Stimulated activated naive CD8-positive, alpha-beta T cell treated with anti-CD3 and anti-CD28 coated beads, Interleukin-15, amount 100 ng/mL, for 72 hours (primary cell): ENCODE measurements around the gene RGCC.
A peak's percentile ranks its signal among the peaks of the same experiment; 100 is the strongest.
"Not testable (repeated sequence)": the region's sequence is repeated elsewhere in the genome, so short reads cannot be mapped to it uniquely, and the experiment has no call there.

Source experiments
- ATAC-seq: fragments of 150-1000 bp; cut with Tn5 transposase; 2 replicates; pipeline ENCODE4 v1.10.0; 2021; ENCODE audit warnings: mild to moderate bottlenecking, moderate library complexity
- DNase-seq, 2 donors: peaks; one replicate each; pipeline ENCODE4 v3.0.0; 2021 to 2022
- H3K27ac Mint-ChIP-seq, 2 donors: one replicate each; pipeline ENCODE4 v1.8.0; 2022; ENCODE audit warnings: mild to moderate bottlenecking in 2 of 2, mixed read lengths in 2 of 2, moderate library complexity in 2 of 2
- H3K27me3 Mint-ChIP-seq: one replicate; pipeline ENCODE4 v1.8.0; 2022; ENCODE audit warnings: mixed read lengths
- H3K4me1 Mint-ChIP-seq: one replicate; pipeline ENCODE4 v1.8.0; 2022; ENCODE audit warnings: mild to moderate bottlenecking, mixed read lengths
- H3K4me3 Mint-ChIP-seq, 2 donors: one replicate each; pipeline ENCODE4 v1.8.0; 2022; ENCODE audit warnings: mild to moderate bottlenecking in 2 of 2, mixed read lengths in 2 of 2, moderate library complexity in 1 of 2
- H3K9me3 Mint-ChIP-seq, 2 donors: one replicate each; pipeline ENCODE4 v1.8.0; 2022; ENCODE audit warnings: mixed read lengths in 2 of 2

The RGCC gene

GRCh38 chr13:41456768-41457588, at the start of gene RGCC:
Gene RGCC (plus strand): TSS chr13:41457550. CDS start chr13:41457708, 158 bp downstream.
- Mint-ChIP-seq H3K4me3 (peak within 1 kb of the TSS; percentile 80 to 86), H3K4me1 (peaks cover 55% of the 10 kb centered on the region), H3K9me3 (peaks cover 0 to 20% of the 10 kb centered on the region in 2 donors), H3K27ac (peak within 1 kb of the TSS; percentile 90), H3K27me3 (peaks cover 15% of the 10 kb centered on the region)
- ATAC-seq (peak; percentile 81), DNase-seq (peak; percentile 93 to 94)

- Mint-ChIP-seq H3K27me3 (no peaks in the 10 kb centered on the region), H3K27ac (no peak overlapping the region), H3K4me3 (no peak overlapping the region), H3K4me1 (no peaks in the 10 kb centered on the region), H3K9me3 (no peaks in the 10 kb centered on the region)
- ATAC-seq (no peak), DNase-seq (no peak)
These were observed 49.2 kb upstream of the RGCC start for GRCh38 chr13:41408121-41408520.

- H3K27me3 Mint-ChIP-seq: no peaks in the 10 kb centered on the region
- DNase-seq (no peak), ATAC-seq (no peak)
- H3K27ac Mint-ChIP-seq: no peak overlapping the region
- no peaks in the 10 kb centered on the region for H3K4me1 Mint-ChIP-seq
- no peaks in the 10 kb centered on the region for H3K9me3 Mint-ChIP-seq
- no peak overlapping the region for H3K4me3 Mint-ChIP-seq
These were observed 48.6 kb upstream of the RGCC start for GRCh38 chr13:41408746-41409145.

- no peaks in the 10 kb centered on the region for H3K4me1 Mint-ChIP-seq
- no peak overlapping the region for H3K27ac Mint-ChIP-seq
- no peak overlapping the region for H3K4me3 Mint-ChIP-seq
- H3K27me3 Mint-ChIP-seq: no peaks in the 10 kb centered on the region
- no peak for DNase-seq
- no peak for ATAC-seq
- H3K9me3 Mint-ChIP-seq: no peaks in the 10 kb centered on the region
These were observed 47.7 kb upstream of the RGCC start for GRCh38 chr13:41409611-41410010.

GRCh38 chr13:41411060-41411459, 46.3 kb upstream of the RGCC start:
- ATAC-seq: no peak
- Mint-ChIP-seq H3K9me3 (no peaks in the 10 kb centered on the region), H3K27ac (no peak overlapping the region), H3K27me3 (no peaks in the 10 kb centered on the region), H3K4me3 (no peak overlapping the region), H3K4me1 (no peaks in the 10 kb centered on the region)
- DNase-seq: no peak

GRCh38 chr13:41411522-41411921, 45.8 kb upstream of the RGCC start:
- no peaks in the 10 kb centered on the region for H3K9me3 Mint-ChIP-seq
- H3K27ac Mint-ChIP-seq: no peak overlapping the region
- DNase-seq: peak in 1 of 2 donors; percentile 23
- H3K4me1 Mint-ChIP-seq: no peaks in the 10 kb centered on the region
- no peaks in the 10 kb centered on the region for H3K27me3 Mint-ChIP-seq
- peak; percentile 49 for ATAC-seq
- no peak overlapping the region for H3K4me3 Mint-ChIP-seq

GRCh38 chr13:41413872-41414271, 43.5 kb upstream of the RGCC start:
- Mint-ChIP-seq H3K27me3 (no peaks in the 10 kb centered on the region), H3K9me3 (no peaks in the 10 kb centered on the region), H3K27ac (no peak overlapping the region), H3K4me3 (no peak overlapping the region), H3K4me1 (no peaks in the 10 kb centered on the region)
- no peak for ATAC-seq
- no peak for DNase-seq

- DNase-seq: no peak
- Mint-ChIP-seq H3K27ac (no peak overlapping the region), H3K27me3 (no peaks in the 10 kb centered on the region), H3K4me3 (no peak overlapping the region), H3K4me1 (no peaks in the 10 kb centered on the region), H3K9me3 (no peaks in the 10 kb centered on the region)
- no peak for ATAC-seq
These were observed 41.1 kb upstream of the RGCC start for GRCh38 chr13:41416276-41416675.

GRCh38 chr13:41418027-41418426, 39.3 kb upstream of the RGCC start:
- DNase-seq (no peak), ATAC-seq (no peak)
- Mint-ChIP-seq H3K4me3 (no peak overlapping the region), H3K27ac (no peak overlapping the region), H3K4me1 (no peaks in the 10 kb centered on the region), H3K27me3 (no peaks in the 10 kb centered on the region), H3K9me3 (no peaks in the 10 kb centered on the region)

- H3K4me3 Mint-ChIP-seq: no peak overlapping the region
- H3K4me1 Mint-ChIP-seq: no peaks in the 10 kb centered on the region
- H3K27ac Mint-ChIP-seq: no peak overlapping the region
- H3K27me3 Mint-ChIP-seq: no peaks in the 10 kb centered on the region
- DNase-seq: no peak
- no peaks in the 10 kb centered on the region for H3K9me3 Mint-ChIP-seq
- no peak for ATAC-seq
These were observed 38.6 kb upstream of the RGCC start for GRCh38 chr13:41418731-41419130.

- Mint-ChIP-seq H3K27ac (no peak overlapping the region), H3K4me3 (no peak overlapping the region), H3K27me3 (no peaks in the 10 kb centered on the region), H3K9me3 (no peaks in the 10 kb centered on the region), H3K4me1 (no peaks in the 10 kb centered on the region)
- ATAC-seq: no peak
- no peak for DNase-seq
These were observed 38.1 kb upstream of the RGCC start for GRCh38 chr13:41419206-41419605.

- no peak overlapping the region for H3K27ac Mint-ChIP-seq
- no peak overlapping the region for H3K4me3 Mint-ChIP-seq
- DNase-seq (no peak), ATAC-seq (no peak)
- no peaks in the 10 kb centered on the region for H3K4me1 Mint-ChIP-seq
- no peaks in the 10 kb centered on the region for H3K9me3 Mint-ChIP-seq
- no peaks in the 10 kb centered on the region for H3K27me3 Mint-ChIP-seq
These were observed 37.2 kb upstream of the RGCC start for GRCh38 chr13:41420146-41420545.

- H3K27me3 Mint-ChIP-seq, H3K4me3 Mint-ChIP-seq, ATAC-seq, DNase-seq, H3K4me1 Mint-ChIP-seq, H3K27ac Mint-ChIP-seq, H3K9me3 Mint-ChIP-seq: not testable (repeated sequence)
These were observed 36.0 kb upstream of the RGCC start for GRCh38 chr13:41421330-41421729.

GRCh38 chr13:41421983-41422382, 35.4 kb upstream of the RGCC start:
- not testable (repeated sequence) for DNase-seq, H3K4me3 Mint-ChIP-seq, H3K27me3 Mint-ChIP-seq, ATAC-seq, H3K4me1 Mint-ChIP-seq, H3K27ac Mint-ChIP-seq, H3K9me3 Mint-ChIP-seq

- not testable (repeated sequence) for H3K4me3 Mint-ChIP-seq, ATAC-seq, H3K27me3 Mint-ChIP-seq, DNase-seq, H3K27ac Mint-ChIP-seq, H3K9me3 Mint-ChIP-seq
- peaks cover 12% of the 10 kb centered on the region for H3K4me1 Mint-ChIP-seq
These were observed 34.1 kb upstream of the RGCC start for GRCh38 chr13:41423259-41423658.

- not testable (repeated sequence) for H3K27me3 Mint-ChIP-seq, ATAC-seq, DNase-seq, H3K9me3 Mint-ChIP-seq, H3K27ac Mint-ChIP-seq, H3K4me3 Mint-ChIP-seq
- peaks cover 13% of the 10 kb centered on the region for H3K4me1 Mint-ChIP-seq
These were observed 32.7 kb upstream of the RGCC start for GRCh38 chr13:41424675-41425074.

- peak; percentile 53 for ATAC-seq
- no peaks in the 10 kb centered on the region for H3K27me3 Mint-ChIP-seq
- no peak overlapping the region for H3K27ac Mint-ChIP-seq
- peaks cover 13% of the 10 kb centered on the region for H3K4me1 Mint-ChIP-seq
- DNase-seq: peak in 1 of 2 donors; percentile 37
- H3K9me3 Mint-ChIP-seq: no peaks in the 10 kb centered on the region
- no peak overlapping the region for H3K4me3 Mint-ChIP-seq
These were observed 31.3 kb upstream of the RGCC start for GRCh38 chr13:41426047-41426446.
